HepG2 (cell line): ENCODE data around the gene DICER1. TPM values are rescaled to one million over a fixed set of nuclear protein-coding genes. Genes with fewer than 3 reads are reported as not detected.
A peak's percentile ranks its signal among the peaks of the same experiment; 100 is the strongest.

ENCODE experiments used
- ATAC-seq: fragments of 200-7000 bp; cut with Tn5 transposase; 3 replicates; pipeline ENCODE4 v1.9.1; 2020; ENCODE audit warnings: mild to moderate bottlenecking, moderate library complexity
- BruUV-seq: library from RNA; stranded (reverse); fragments of 400-500 nt; replicated peaks from 2 replicates; lab custom pipeline; 2021; lab: Mats Ljungman, UMichigan
- CTCF ChIA-PET: fragments of 300-600 bp; formaldehyde crosslinking; extraction: SDS; loops from one replicate; lab custom pipeline; 2021; ENCODE audit warnings: low total read pairs, inconsistent platforms, low intra/inter-chr PET ratio; lab: Yijun Ruan, JAX
- POLR2A ChIA-PET: fragments of 350-600 bp; sonication (Branson Sonifier 250); formaldehyde crosslinking; loops from one replicate; lab custom pipeline; 2020; ENCODE audit warnings: antibody characterized with exemption, inconsistent platforms; lab: Yijun Ruan, JAX
- DNase-seq: peaks from one replicate; pipeline ENCODE4 v3.0.0-alpha.2; 2015; ENCODE audit warnings: low spot score
- FAIRE-seq: peaks from 3 replicates; lab custom pipeline; 2011; peaks lifted over from hg19 to GRCh38; lab: Jason Lieb, UNC
- H2AFZ ChIP-seq: one replicate; pipeline ENCODE4 v1.6.1; 2011; ENCODE audit warnings: low read length, inconsistent platforms
- H3K27ac ChIP-seq: fragments of 300-600 bp; 3 replicates; pipeline ENCODE4 v1.8.0; 2011; ENCODE audit warnings: mixed run types, mild to moderate bottlenecking, mixed read lengths, low read length, inconsistent platforms; ENCODE audit not compliant: insufficient read depth; ENCODE audit errors: extremely low read length
- H3K27me3 ChIP-seq, 2 experiments: fragments of 200-600 bp in 1 of 2; 2 replicates in 1 of 2; 3 replicates in 1 of 2; pipeline versions ENCODE4 v1.6.0 to v1.8.0; 2011; ENCODE audit warnings: low read length in 2 of 2, mild to moderate bottlenecking in 2 of 2, moderate library complexity in 2 of 2, inconsistent platforms in 1 of 2; ENCODE audit not compliant: insufficient read depth in 2 of 2, control insufficient read depth in 1 of 2
- H3K36me3 ChIP-seq, 2 experiments: fragments of 200-600 bp in 1 of 2; replicated peaks in 1 of 2; 2 replicates in 1 of 2; 3 replicates in 1 of 2; pipeline versions ENCODE4 v1.5.1 to v1.8.0; 2011; ENCODE audit warnings: low read length in 2 of 2, inconsistent platforms in 1 of 2; ENCODE audit not compliant: insufficient read depth in 2 of 2, control insufficient read depth in 1 of 2
- H3K4me1 ChIP-seq: 2 replicates; pipeline ENCODE4 v1.5.1; 2012; ENCODE audit warnings: low read length, inconsistent platforms; ENCODE audit not compliant: insufficient read depth
- H3K4me2 ChIP-seq: 2 replicates; pipeline ENCODE4 v1.6.0; 2011; ENCODE audit warnings: low read depth, low read length, inconsistent platforms
- H3K4me3 ChIP-seq, 3 experiments: fragments of 200-600 bp in 1 of 3; sonication (generic), shearing (Covaris generic) in 1 of 3; replicated peaks in 1 of 3; 2 replicates each; pipeline ENCODE4 v1.5.1; 2011 to 2016; ENCODE audit warnings: low read length in 3 of 3, inconsistent platforms in 2 of 3, low read depth in 2 of 3, mild to moderate bottlenecking in 2 of 3, control low read depth in 1 of 3, mixed read lengths in 1 of 3; ENCODE audit not compliant: insufficient read depth in 1 of 3
- H3K79me2 ChIP-seq: one replicate; pipeline ENCODE4 v1.6.1; 2011; ENCODE audit warnings: low read length, inconsistent platforms; ENCODE audit not compliant: insufficient read depth
- H3K9ac ChIP-seq: 2 replicates; pipeline ENCODE4 v1.6.0; 2011; ENCODE audit warnings: mild to moderate bottlenecking, low read depth, low read length, inconsistent platforms; ENCODE audit not compliant: insufficient read depth
- H3K9me3 ChIP-seq: 2 replicates; pipeline ENCODE4 v1.5.1; 2012; ENCODE audit warnings: mild to moderate bottlenecking, low read length
- H4K20me1 ChIP-seq: 2 replicates; pipeline ENCODE4 v1.6.0; 2011; ENCODE audit warnings: inconsistent platforms, mild to moderate bottlenecking, low read length, moderate library complexity; ENCODE audit not compliant: insufficient read depth
- ATRX ChIP-seq: sonication (generic); formaldehyde crosslinking; IDR thresholded peaks from 2 replicates; pipeline ENCODE4 v1.4.0; 2020; ENCODE audit warnings: missing genetic modification reagents, borderline replicate concordance
- MAFF ChIP-seq: IDR thresholded peaks from 2 replicates; pipeline ENCODE4 v1.6.1; 2011; ENCODE audit warnings: low read depth, low read length, improper control_type of control experiment
- MAFK ChIP-seq, 2 experiments: IDR thresholded peaks in 1 of 2; conservative IDR thresholded peaks in 1 of 2; 2 replicates each; pipeline ENCODE4 v1.6.1; 2011; ENCODE audit warnings: improper control_type of control experiment in 2 of 2, low read length in 2 of 2
- MTF1 ChIP-seq: sonication (generic); formaldehyde crosslinking; IDR thresholded peaks from 2 replicates; pipeline ENCODE4 v1.5.0; 2020; ENCODE audit warnings: missing genetic modification reagents
- SMAD9 ChIP-seq: sonication (generic); formaldehyde crosslinking; IDR thresholded peaks from 2 replicates; pipeline ENCODE4 v1.5.1; 2020; ENCODE audit warnings: mild to moderate bottlenecking, missing genetic modification reagents
- STAG1 ChIP-seq: sonication (generic); formaldehyde crosslinking; IDR thresholded peaks from 2 replicates; pipeline ENCODE4 v1.4.0; 2020; ENCODE audit warnings: missing genetic modification reagents
- TGIF2 ChIP-seq: IDR thresholded peaks from 2 replicates; pipeline ENCODE4 v1.6.1; 2016; ENCODE audit warnings: control low read depth, missing compliant biosample characterization
- ZBTB1 ChIP-seq: sonication (generic); formaldehyde crosslinking; IDR thresholded peaks from 2 replicates; pipeline ENCODE4 v1.4.0; 2020; ENCODE audit warnings: missing genetic modification reagents, borderline replicate concordance
- ZNF12 ChIP-seq: sonication (generic); formaldehyde crosslinking; IDR thresholded peaks from 2 replicates; pipeline ENCODE4 v1.5.0; 2020; ENCODE audit warnings: missing genetic modification reagents
- ZNF20 ChIP-seq: sonication (generic); formaldehyde crosslinking; IDR thresholded peaks from 2 replicates; pipeline ENCODE4 v1.4.0; 2020; ENCODE audit warnings: mild to moderate bottlenecking, moderate library complexity, missing genetic modification reagents
- ZNF337 ChIP-seq: sonication (generic); formaldehyde crosslinking; IDR thresholded peaks from 2 replicates; pipeline ENCODE4 v1.5.1; 2020; ENCODE audit warnings: missing genetic modification reagents, low read depth, mild to moderate bottlenecking, borderline replicate concordance
- ZNF547 ChIP-seq: sonication (generic); formaldehyde crosslinking; IDR thresholded peaks from 2 replicates; pipeline ENCODE4 v1.5.1; 2020; ENCODE audit warnings: mild to moderate bottlenecking, missing genetic modification reagents
- ZXDC ChIP-seq: sonication (generic); formaldehyde crosslinking; IDR thresholded peaks from 2 replicates; pipeline ENCODE4 v1.5.0; 2020; ENCODE audit warnings: mild to moderate bottlenecking, missing genetic modification reagents
- WGBS: methylation state at CpG from one replicate; pipeline ENCODE4 v1.1.6; 2017; ENCODE audit warnings: low lambda C conversion rate; 5-methylcytosine and 5-hydroxymethylcytosine counted together
- in situ Hi-C: cut with HindIII; loops from 2 replicates; pipeline ENCODE4 v1.10.0; 2017; ENCODE audit warnings: low pct_unique_long_range_greater_than_20kb; ENCODE audit not compliant: extremely low pct_ligation_motif_present
- intact Hi-C: fragments of 100-400 bp; cut with micrococcal nuclease; formaldehyde crosslinking; loops from one replicate; pipeline ENCODE4 v1.10.0; 2022; ENCODE audit not compliant: unreplicated experiment
- polyA plus RNA-seq, 8 experiments: library from polyadenylated mRNA; depleted of rRNA in 3 of 8; stranded (reverse) in 7 of 8; unstranded in 1 of 8; fragments of >200 nt; fragmentation: Illumina TruSeq in 4 of 8; extraction: Trizol in 4 of 8; gene quantifications; 2 replicates each; pipeline versions ENCODE4 v1.2.1 to v1.2.3, GENCODE V29; 2011 to 2016; ENCODE audit warnings: low read depth in 4 of 8, missing spikeins in 1 of 8, mixed read lengths in 1 of 8; ENCODE audit not compliant: insufficient read depth in 1 of 8
- total RNA-seq, 5 experiments: library from RNA; depleted of rRNA; stranded (reverse); fragments of >200 nt; fragmentation: Illumina TruSeq; extraction: Trizol; gene quantifications; 2 replicates each; pipeline ENCODE4 v1.2.3, GENCODE V29; 2016; ENCODE audit warnings: low read depth in 1 of 5
- TF ChIP-seq, protein P1 (sequence below): sonication (generic); formaldehyde crosslinking; IDR thresholded peaks from 2 replicates; pipeline ENCODE4 v1.8.1; 2023; ENCODE audit warnings: mild to moderate bottlenecking, missing genetic modification reagents

DICER1 gene
- total and polyA plus RNA-seq, 2 of the 13 experiments (the other 11 are each of a cell fraction or from before 2014, with no cell fraction given), result 31.8 to 61.9 TPM

- TF ChIP-seq ZNF20 (CRISPR knock-in tag), result no peak
- no peak for TF ChIP-seq ZNF12 (CRISPR knock-in tag)
- TF ChIP-seq MTF1 (CRISPR knock-in tag), result no peak
- no peak for TF ChIP-seq STAG1
- TF ChIP-seq ZNF337 (CRISPR knock-in tag), result no peak
- CTCF ChIA-PET, result no interaction called here
These were observed 115.8 kb downstream of the DICER1 start for GRCh38 chr14:95041477-95042020.

DNA sequence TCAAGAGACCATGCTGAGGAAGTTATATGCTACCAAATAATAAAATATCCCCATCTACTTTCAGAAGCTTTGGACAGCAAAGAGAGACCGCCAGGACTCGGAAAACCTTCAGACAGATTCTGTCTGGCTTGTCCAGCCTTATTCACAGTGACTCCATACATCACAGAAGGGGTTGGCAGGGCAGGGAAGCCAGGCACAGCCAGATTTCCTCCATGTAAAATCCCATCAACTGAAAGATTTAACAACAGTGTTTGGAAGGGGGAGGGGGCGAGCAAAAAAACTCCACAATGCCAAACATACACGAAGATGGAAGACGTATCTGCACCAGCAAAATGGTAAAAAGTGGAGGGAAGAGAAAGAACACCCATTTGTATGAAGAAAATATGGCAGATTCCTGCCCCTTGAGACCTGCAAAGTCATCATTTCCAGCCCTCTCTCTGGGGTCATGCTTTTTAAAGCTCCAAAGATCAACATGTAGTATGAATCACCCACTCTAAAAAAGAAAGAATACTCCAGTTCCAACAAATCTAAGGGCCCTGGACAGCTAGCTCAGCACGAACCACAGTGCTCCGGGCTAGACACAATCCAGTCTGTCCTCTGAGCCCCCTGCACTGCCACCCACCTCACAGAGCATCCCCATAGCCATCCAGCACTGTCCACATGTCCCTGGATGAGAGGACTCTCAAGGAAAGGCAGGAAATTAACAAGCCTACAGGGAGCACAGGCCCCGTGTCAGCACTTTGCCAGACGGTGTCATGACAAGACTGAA lies 116.4 kb downstream of the DICER1 start:
- TF ChIP-seq, protein P1, sequence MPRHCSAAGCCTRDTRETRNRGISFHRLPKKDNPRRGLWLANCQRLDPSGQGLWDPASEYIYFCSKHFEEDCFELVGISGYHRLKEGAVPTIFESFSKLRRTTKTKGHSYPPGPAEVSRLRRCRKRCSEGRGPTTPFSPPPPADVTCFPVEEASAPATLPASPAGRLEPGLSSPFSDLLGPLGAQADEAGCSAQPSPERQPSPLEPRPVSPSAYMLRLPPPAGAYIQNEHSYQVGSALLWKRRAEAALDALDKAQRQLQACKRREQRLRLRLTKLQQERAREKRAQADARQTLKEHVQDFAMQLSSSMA, result no peak
- TF ChIP-seq TGIF2 (CRISPR knock-in tag), result no peak
- TF ChIP-seq ZNF547 (CRISPR knock-in tag), result no peak
- TF ChIP-seq ZXDC, result no peak
- TF ChIP-seq MAFK (conservative IDR thresholded peaks at IDR 0.05 in 1 of 2, IDR thresholded peaks at IDR 0.05 in 1 of 2; ENCODE audit: low read length in 2 of 2), result peak; percentile 33 to 50; a peak in 2 of 4 replicates
- TF ChIP-seq ZBTB1 (CRISPR knock-in tag), result no peak
- no peak for TF ChIP-seq SMAD9
- TF ChIP-seq MAFF, result peak; percentile 31; the same call in 1 of the 2 replicates
- TF ChIP-seq ATRX (CRISPR knock-in tag), result no peak
- no peak overlapping the region for H3K27ac ChIP-seq
- in situ Hi-C loops (no loop called here), intact Hi-C loops (no loop called here)
- H3K79me2 ChIP-seq, result no peaks in the 10 kb centered on the region
- BruUV-seq, result no TSS peak
- H3K9me3 ChIP-seq, result no peaks in the 10 kb centered on the region
- no peak for FAIRE-seq
- H4K20me1 ChIP-seq, result no peaks in the 10 kb centered on the region
- CTCF ChIA-PET, result no interaction called here
- WGBS, result 0% methylated on average over 8 of the region's 9 CpGs
- no peaks in the 10 kb centered on the region for H3K4me1 ChIP-seq
- no peak overlapping the region for H3K4me2 ChIP-seq
- H3K27me3 ChIP-seq, result peaks cover 10 to 70% of the 10 kb centered on the region in 2 experiments; a peak in 4 of 5 replicates
- POLR2A ChIA-PET, result no interaction called here
- no peak for ATAC-seq
- H3K9ac ChIP-seq, result no peak overlapping the region
- H3K4me3 ChIP-seq, result no peak overlapping the region
- H2AFZ ChIP-seq, result no peak overlapping the region
- no peak for DNase-seq
- H3K36me3 ChIP-seq, result no peaks in the 10 kb centered on the region

More at GRCh38 chr14:95041477-95042020, 115.8 kb downstream of the DICER1 start:
- in situ Hi-C loops (no loop called here), intact Hi-C loops (no loop called here)
- BruUV-seq, result no TSS peak
- no peak for DNase-seq
- no peak for FAIRE-seq
- 25% methylated on average over 4 of the region's 5 CpGs for whole genome bisulfite sequencing
- Histone ChIP-seq H3K9ac (no peak overlapping the region), H3K79me2 (no peaks in the 10 kb centered on the region), H2AFZ (no peak overlapping the region), H3K36me3 (no peaks in the 10 kb centered on the region), H3K27ac (no peak overlapping the region), H3K4me1 (no peaks in the 10 kb centered on the region), H3K4me3 (no peak overlapping the region), H4K20me1 (no peaks in the 10 kb centered on the region), H3K27me3 (peaks cover 16 to 77% of the 10 kb centered on the region in 2 experiments; a peak in 4 of 5 replicates), H3K9me3 (no peaks in the 10 kb centered on the region), H3K4me2 (no peak overlapping the region)
- POLR2A ChIA-PET, result no interaction called here
- ATAC-seq, result no peak
